Measurements from ENCODE around the gene MFSD12.
A peak's percentile ranks its signal among the peaks of the same experiment; 100 is the strongest.

MFSD12 gene

DNA sequence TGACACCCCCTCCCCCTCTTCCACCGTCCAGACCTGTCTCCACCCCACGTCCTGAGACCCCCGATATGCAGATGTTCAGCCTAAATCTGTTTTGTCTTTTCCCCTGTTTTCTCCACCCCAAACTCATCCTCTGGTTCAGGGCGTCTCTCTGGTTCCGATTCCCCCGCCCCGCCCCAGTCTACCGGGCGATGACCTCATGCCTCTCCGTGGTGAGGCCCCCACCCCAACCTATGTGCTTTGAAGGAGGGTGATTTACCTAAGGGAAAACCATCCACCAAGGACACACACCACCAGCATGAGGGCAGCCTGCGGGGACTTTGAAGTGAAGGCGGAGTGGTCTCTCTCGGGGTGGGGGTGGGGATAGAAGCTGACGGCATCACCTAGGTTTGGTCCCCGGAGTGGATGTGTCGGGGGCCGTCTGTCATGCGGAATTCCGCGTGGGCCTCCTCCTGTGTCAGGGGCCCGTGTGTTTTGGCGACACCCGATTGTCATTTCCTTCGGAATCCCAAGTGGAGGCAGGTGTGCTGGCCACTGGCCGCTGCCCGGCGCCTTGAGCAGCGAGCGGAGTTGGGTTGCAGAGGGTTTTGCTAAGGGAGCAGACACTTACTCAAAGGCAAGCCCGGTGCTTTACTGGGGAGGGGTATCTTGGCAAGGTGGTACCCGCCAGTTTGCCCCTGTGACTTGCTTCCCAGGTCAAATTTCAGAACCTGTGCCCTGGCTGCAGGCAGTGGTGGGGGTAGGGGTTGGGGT is 49.8 kb downstream of the MFSD12 start:
- ATAC-seq: no peak
- TF ChIP-seq, protein P1, sequence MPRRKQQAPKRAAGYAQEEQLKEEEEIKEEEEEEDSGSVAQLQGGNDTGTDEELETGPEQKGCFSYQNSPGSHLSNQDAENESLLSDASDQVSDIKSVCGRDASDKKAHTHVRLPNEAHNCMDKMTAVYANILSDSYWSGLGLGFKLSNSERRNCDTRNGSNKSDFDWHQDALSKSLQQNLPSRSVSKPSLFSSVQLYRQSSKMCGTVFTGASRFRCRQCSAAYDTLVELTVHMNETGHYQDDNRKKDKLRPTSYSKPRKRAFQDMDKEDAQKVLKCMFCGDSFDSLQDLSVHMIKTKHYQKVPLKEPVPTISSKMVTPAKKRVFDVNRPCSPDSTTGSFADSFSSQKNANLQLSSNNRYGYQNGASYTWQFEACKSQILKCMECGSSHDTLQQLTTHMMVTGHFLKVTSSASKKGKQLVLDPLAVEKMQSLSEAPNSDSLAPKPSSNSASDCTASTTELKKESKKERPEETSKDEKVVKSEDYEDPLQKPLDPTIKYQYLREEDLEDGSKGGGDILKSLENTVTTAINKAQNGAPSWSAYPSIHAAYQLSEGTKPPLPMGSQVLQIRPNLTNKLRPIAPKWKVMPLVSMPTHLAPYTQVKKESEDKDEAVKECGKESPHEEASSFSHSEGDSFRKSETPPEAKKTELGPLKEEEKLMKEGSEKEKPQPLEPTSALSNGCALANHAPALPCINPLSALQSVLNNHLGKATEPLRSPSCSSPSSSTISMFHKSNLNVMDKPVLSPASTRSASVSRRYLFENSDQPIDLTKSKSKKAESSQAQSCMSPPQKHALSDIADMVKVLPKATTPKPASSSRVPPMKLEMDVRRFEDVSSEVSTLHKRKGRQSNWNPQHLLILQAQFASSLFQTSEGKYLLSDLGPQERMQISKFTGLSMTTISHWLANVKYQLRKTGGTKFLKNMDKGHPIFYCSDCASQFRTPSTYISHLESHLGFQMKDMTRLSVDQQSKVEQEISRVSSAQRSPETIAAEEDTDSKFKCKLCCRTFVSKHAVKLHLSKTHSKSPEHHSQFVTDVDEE (CRISPR knock-in tag; IDR thresholded peaks at IDR 0.05): no peak
- no peak for TF ChIP-seq OSR1 (CRISPR knock-in tag; IDR thresholded peaks at IDR 0.05)
- no peak for TF ChIP-seq ZNF70 (CRISPR knock-in tag; IDR thresholded peaks at IDR 0.05)
- no peak for TF ChIP-seq CSDC2 (CRISPR knock-in tag; IDR thresholded peaks at IDR 0.05)
- TF ChIP-seq BACH2 (CRISPR knock-in tag; IDR thresholded peaks at IDR 0.05; ENCODE audit: borderline replicate concordance): no peak
- TF ChIP-seq GLIS3 (CRISPR knock-in tag; IDR thresholded peaks at IDR 0.05): no peak
- TF ChIP-seq TOX (CRISPR knock-in tag; IDR thresholded peaks at IDR 0.05; ENCODE audit: borderline replicate concordance): no peak
- no peak for TF ChIP-seq ZNF8 (CRISPR knock-in tag; IDR thresholded peaks at IDR 0.05)
- TF ChIP-seq RARB (CRISPR knock-in tag; IDR thresholded peaks at IDR 0.05): no peak
- TF ChIP-seq TCF4 (CRISPR knock-in tag; IDR thresholded peaks at IDR 0.05; ENCODE audit: borderline replicate concordance): no peak
- TF ChIP-seq ZFP3 (CRISPR knock-in tag; IDR thresholded peaks at IDR 0.05): no peak
- TF ChIP-seq ISL1 (CRISPR knock-in tag; IDR thresholded peaks at IDR 0.05): no peak
- TF ChIP-seq ZFP30 (CRISPR knock-in tag; IDR thresholded peaks at IDR 0.05): no peak
- TF ChIP-seq ARNTL (CRISPR knock-in tag; IDR thresholded peaks at IDR 0.05; ENCODE audit: borderline replicate concordance, low read depth): no peak
- TF ChIP-seq, protein P2, sequence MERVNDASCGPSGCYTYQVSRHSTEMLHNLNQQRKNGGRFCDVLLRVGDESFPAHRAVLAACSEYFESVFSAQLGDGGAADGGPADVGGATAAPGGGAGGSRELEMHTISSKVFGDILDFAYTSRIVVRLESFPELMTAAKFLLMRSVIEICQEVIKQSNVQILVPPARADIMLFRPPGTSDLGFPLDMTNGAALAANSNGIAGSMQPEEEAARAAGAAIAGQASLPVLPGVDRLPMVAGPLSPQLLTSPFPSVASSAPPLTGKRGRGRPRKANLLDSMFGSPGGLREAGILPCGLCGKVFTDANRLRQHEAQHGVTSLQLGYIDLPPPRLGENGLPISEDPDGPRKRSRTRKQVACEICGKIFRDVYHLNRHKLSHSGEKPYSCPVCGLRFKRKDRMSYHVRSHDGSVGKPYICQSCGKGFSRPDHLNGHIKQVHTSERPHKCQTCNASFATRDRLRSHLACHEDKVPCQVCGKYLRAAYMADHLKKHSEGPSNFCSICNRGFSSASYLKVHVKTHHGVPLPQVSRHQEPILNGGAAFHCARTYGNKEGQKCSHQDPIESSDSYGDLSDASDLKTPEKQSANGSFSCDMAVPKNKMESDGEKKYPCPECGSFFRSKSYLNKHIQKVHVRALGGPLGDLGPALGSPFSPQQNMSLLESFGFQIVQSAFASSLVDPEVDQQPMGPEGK (CRISPR knock-in tag; IDR thresholded peaks at IDR 0.05; ENCODE audit: borderline replicate concordance): no peak
- no peak for TF ChIP-seq ZC3H10 (CRISPR knock-in tag; IDR thresholded peaks at IDR 0.05)

DNA sequence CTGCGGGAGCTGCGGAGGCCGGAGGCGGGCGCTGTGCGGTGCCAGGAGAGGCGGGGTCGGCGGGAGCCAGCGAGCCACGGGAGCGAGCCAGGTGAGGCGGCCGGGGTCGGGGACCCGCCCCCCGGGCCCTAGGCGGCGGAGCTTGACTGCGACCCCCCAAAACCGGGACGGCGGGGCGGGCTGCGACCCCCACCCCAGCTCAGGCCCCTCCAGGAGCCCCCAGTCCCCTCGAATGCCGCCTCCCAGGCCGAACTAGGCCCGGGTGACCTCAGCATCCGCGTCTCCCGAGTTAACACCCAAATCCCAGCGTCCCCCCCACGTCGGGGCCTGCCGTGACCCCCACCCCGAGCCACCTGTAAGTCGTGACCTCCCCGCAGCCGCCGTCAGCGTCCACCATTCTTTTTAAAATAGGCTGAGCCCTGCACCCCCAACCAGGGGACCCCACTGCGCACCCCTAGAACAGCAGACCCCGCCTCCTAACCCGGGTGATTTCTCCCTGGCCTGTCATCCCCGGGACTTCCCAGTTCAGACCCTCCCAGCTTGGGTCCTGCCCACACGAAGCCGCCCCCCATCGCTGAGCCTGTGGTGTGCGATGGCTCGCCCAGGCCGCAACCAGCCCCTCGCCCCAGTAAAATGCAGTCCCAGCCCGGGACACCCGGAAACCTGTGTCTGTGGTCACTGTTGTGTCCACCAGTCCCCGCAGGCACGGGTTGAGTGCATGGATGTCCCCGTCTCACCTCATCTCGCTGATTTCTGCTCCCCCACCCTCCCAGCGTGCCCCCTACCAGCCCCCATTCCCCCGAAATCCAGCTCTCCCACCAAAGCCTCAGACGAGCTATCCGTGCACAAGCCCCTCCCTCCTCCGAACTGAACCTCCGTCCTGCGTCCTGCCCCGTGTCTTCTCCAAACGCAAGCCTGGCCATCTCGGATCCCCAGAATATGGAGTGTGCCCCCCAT is 50.7 kb downstream of the MFSD12 start:
- ATAC-seq: peak; percentile 38
- no peak for TF ChIP-seq PPARA (CRISPR knock-in tag; IDR thresholded peaks at IDR 0.05; ENCODE audit: borderline replicate concordance)
- TF ChIP-seq ZFP3 (CRISPR knock-in tag; IDR thresholded peaks at IDR 0.05): no peak
- TF ChIP-seq GLIS3 (CRISPR knock-in tag; IDR thresholded peaks at IDR 0.05): no peak
- TF ChIP-seq ZNF8 (CRISPR knock-in tag; IDR thresholded peaks at IDR 0.05): no peak
- no peak for TF ChIP-seq TCF4 (CRISPR knock-in tag; IDR thresholded peaks at IDR 0.05; ENCODE audit: borderline replicate concordance)
- TF ChIP-seq ZNF70 (CRISPR knock-in tag; IDR thresholded peaks at IDR 0.05): no peak
- TF ChIP-seq, protein P3, sequence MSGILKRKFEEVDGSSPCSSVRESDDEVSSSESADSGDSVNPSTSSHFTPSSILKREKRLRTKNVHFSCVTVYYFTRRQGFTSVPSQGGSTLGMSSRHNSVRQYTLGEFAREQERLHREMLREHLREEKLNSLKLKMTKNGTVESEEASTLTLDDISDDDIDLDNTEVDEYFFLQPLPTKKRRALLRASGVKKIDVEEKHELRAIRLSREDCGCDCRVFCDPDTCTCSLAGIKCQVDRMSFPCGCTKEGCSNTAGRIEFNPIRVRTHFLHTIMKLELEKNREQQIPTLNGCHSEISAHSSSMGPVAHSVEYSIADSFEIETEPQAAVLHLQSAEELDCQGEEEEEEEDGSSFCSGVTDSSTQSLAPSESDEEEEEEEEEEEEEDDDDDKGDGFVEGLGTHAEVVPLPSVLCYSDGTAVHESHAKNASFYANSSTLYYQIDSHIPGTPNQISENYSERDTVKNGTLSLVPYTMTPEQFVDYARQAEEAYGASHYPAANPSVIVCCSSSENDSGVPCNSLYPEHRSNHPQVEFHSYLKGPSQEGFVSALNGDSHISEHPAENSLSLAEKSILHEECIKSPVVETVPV (CRISPR knock-in tag; IDR thresholded peaks at IDR 0.05): no peak

DNA sequence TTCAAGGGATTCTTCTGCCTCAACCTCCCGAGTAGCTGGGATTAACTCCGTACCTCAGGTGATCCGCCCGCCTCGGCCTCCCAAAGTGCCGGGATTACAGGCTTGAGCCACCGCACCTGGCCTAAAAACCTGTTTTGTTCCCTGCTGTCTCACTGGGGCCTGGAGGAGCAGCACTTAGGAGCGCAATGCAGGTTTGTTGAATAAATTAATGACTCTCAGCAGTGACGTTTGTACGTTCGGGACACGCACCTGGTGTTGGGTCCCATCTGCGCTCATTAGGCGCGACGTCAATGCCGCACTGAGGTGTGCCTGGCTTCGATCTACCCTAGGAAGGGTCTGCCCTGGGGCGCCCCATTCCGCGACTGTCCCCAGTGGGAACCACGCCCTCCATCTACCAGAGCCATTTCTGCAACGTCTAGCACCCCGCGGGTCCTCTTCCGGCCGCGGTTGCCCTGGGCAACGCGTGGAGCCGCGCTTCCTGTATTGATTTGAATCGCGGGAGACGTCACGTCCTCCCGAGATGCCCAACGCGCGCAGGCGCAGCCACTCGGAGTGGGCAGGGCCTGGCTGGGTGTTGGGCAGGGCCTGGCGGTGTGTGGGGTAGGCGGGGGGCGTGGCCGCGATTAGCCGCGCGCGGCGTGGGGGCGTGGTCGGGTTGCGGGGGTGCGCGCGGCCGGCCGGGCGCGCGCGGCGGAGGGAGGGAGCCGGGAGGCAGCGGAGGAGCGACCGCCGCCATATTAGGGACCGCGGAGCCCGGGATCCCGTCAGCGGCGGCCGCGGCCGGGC is 51.6 kb downstream of the MFSD12 start, which contains the start of gene FZR1:
FZR1 (plus strand) TSS at position 714 of the 786 bp plus-strand sequence. CDS start 16,679 bp downstream, outside the sequence.
- peak; percentile 90 for ATAC-seq
- TF ChIP-seq SNAI2 (CRISPR knock-in tag; IDR thresholded peaks at IDR 0.05) (no peak), TOX (CRISPR knock-in tag; IDR thresholded peaks at IDR 0.05; ENCODE audit: borderline replicate concordance) (no peak), ZNF8 (CRISPR knock-in tag; IDR thresholded peaks at IDR 0.05) (no peak), ZFP30 (CRISPR knock-in tag; IDR thresholded peaks at IDR 0.05) (no peak), GLIS3 (CRISPR knock-in tag; IDR thresholded peaks at IDR 0.05) (no peak)

Data from SK-N-SH treated with all-trans-retinoic acid at 6 μM for 48 hours (cell line).